Measurements from ENCODE around the gene GOLGA8A.
"Not testable (repeated sequence)": the region's sequence is repeated elsewhere in the genome, so short reads cannot be mapped to it uniquely, and the experiment has no call there.

The GOLGA8A gene

GRCh38 chr15:34408973-34409372 is 28.6 kb downstream of the GOLGA8A start:
- not testable (repeated sequence) for DNase-seq

GRCh38 chr15:34403899-34404298 is 33.7 kb downstream of the GOLGA8A start:
- not testable (repeated sequence) for DNase-seq

GRCh38 chr15:34403160-34403598 is 34.4 kb downstream of the GOLGA8A start:
- not testable (repeated sequence) for DNase-seq

- not testable (repeated sequence) for DNase-seq
Observed at GRCh38 chr15:34397637-34398259, 39.9 kb downstream of the GOLGA8A start.

- not testable (repeated sequence) for DNase-seq
Observed at GRCh38 chr15:34392981-34393380, 44.6 kb downstream of the GOLGA8A start.

GRCh38 chr15:34389594-34390086 is 48.0 kb downstream of the GOLGA8A start:
- not testable (repeated sequence) for DNase-seq

All from HCEC 1CT (cell line).